PC-3 (cell line): ENCODE data around the gene MRPL48. TPM values are rescaled to one million over a fixed set of nuclear protein-coding genes. Genes with fewer than 3 reads are reported as not detected.

Source experiments
- ATAC-seq: fragments of 200-7000 bp; cut with Tn5 transposase; 2 replicates; pipeline ENCODE4 v1.9.1; 2020; ENCODE audit warnings: mild to moderate bottlenecking, moderate library complexity
- BruUV-seq: library from RNA; stranded (reverse); fragments of 400-500 nt; replicated peaks from 2 replicates; lab custom pipeline; 2021; lab: Mats Ljungman, UMichigan
- CTCF ChIA-PET: fragments of 300-600 bp; sonication (Branson Sonifier 250); formaldehyde crosslinking; loops from one replicate; lab custom pipeline; 2022; ENCODE audit warnings: antibody characterized with exemption; lab: Charles Lee
- POLR2A ChIA-PET: fragments of 300-600 bp; sonication (Branson Sonifier 250); formaldehyde crosslinking; loops from one replicate; lab custom pipeline; 2022; ENCODE audit warnings: antibody characterized with exemption; ENCODE audit not compliant: unreplicated experiment; lab: Charles Lee
- DNase-seq: peaks from one replicate; pipeline ENCODE4 v3.0.0-alpha.2; 2015
- H2AFZ ChIP-seq: fragments of 300-600 bp; sonication (generic); 2 replicates; pipeline ENCODE4 v1.6.0; 2016; ENCODE audit warnings: antibody characterized with exemption, low read length
- H3F3A ChIP-seq: fragments of 300-600 bp; sonication (generic); one replicate; pipeline ENCODE4 v1.6.0; 2017; ENCODE audit warnings: antibody characterized with exemption, low read length, control low read depth, mild to moderate bottlenecking; ENCODE audit not compliant: unreplicated experiment
- H3K27ac ChIP-seq: fragments of 300-600 bp; sonication (generic); 2 replicates; pipeline ENCODE4 v1.5.1; 2016; ENCODE audit warnings: mild to moderate bottlenecking, low read length
- H3K27me3 ChIP-seq: fragments of 300-600 bp; sonication (generic); 2 replicates; pipeline ENCODE4 v1.6.1; 2016; ENCODE audit warnings: low read length, mixed read lengths
- H3K36me3 ChIP-seq: fragments of 300-600 bp; sonication (generic); 2 replicates; pipeline ENCODE4 v1.6.1; 2016; ENCODE audit warnings: low read depth, mixed run types, low read length, mixed read lengths
- H3K4me1 ChIP-seq: fragments of 300-600 bp; sonication (generic); 2 replicates; pipeline ENCODE4 v1.5.1; 2016; ENCODE audit warnings: low read length; ENCODE audit not compliant: insufficient read depth
- H3K4me2 ChIP-seq: fragments of 300-600 bp; sonication (generic); 2 replicates; pipeline ENCODE4 v1.6.0; 2016; ENCODE audit warnings: low read length
- H3K4me3 ChIP-seq: fragments of 300-600 bp; sonication (generic); 2 replicates; pipeline ENCODE4 v1.5.1; 2016; ENCODE audit warnings: mild to moderate bottlenecking, low read length, mixed read lengths
- H3K79me2 ChIP-seq: fragments of 300-600 bp; sonication (generic); 2 replicates; pipeline ENCODE4 v1.6.1; 2017; ENCODE audit warnings: low read length, mixed read lengths
- H3K9ac ChIP-seq: fragments of 300-600 bp; sonication (generic); 2 replicates; pipeline ENCODE4 v1.6.0; 2016; ENCODE audit warnings: mild to moderate bottlenecking, low read length
- H3K9me2 ChIP-seq: fragments of 300-600 bp; sonication (generic); replicated peaks from 2 replicates; pipeline ENCODE4 v1.6.1; 2016; ENCODE audit warnings: mixed run types, low read length, mixed read lengths
- H3K9me3 ChIP-seq: fragments of 300-600 bp; sonication (generic); 2 replicates; pipeline ENCODE4 v1.6.1; 2016; ENCODE audit warnings: low read length, mixed read lengths
- H4K20me1 ChIP-seq: fragments of 300-600 bp; sonication (generic); 2 replicates; pipeline ENCODE4 v1.6.1; 2016; ENCODE audit warnings: low read length, mixed read lengths
- CTCF ChIP-seq: fragments of 300-600 bp; sonication (generic); conservative IDR thresholded peaks from 2 replicates; pipeline ENCODE4 v1.5.1; 2017; ENCODE audit warnings: antibody characterized with exemption, low read depth, mild to moderate bottlenecking, low read length
- EZH2 ChIP-seq: fragments of 300-600 bp; sonication (generic); IDR thresholded peaks from one replicate; pipeline ENCODE4 v1.6.1; 2017; ENCODE audit warnings: antibody characterized with exemption, mild to moderate bottlenecking, low read length; ENCODE audit not compliant: unreplicated experiment
- EZH2phosphoT487 ChIP-seq: fragments of 300-600 bp; sonication (generic); IDR thresholded peaks from 2 replicates; pipeline ENCODE4 v1.6.1; 2018; ENCODE audit warnings: mild to moderate bottlenecking, antibody characterized with exemption, low read length, borderline replicate concordance
- intact Hi-C: fragments of 100-400 bp; cut with micrococcal nuclease; formaldehyde crosslinking; loops from 2 replicates; pipeline ENCODE4 v1.9.0; 2023
- total RNA-seq: library from RNA; depleted of rRNA; stranded (reverse); fragments of >200 nt; gene quantifications from 2 replicates; pipeline ENCODE4 v1.2.3, GENCODE V29; 2014

The MRPL48 gene
- total RNA-seq, 1 experiment from 2014 or later, result 80.8 TPM

GRCh38 chr11:73752216-73752867, 35.3 kb upstream of the MRPL48 start:
- Histone ChIP-seq H3K4me2 (no peak overlapping the region), H3K79me2 (peaks cover 90% of the 10 kb centered on the region), H4K20me1 (peaks cover 13% of the 10 kb centered on the region; the same call in 1 of the 2 replicates), H3K27me3 (no peaks in the 10 kb centered on the region), H3K36me3 (no peaks in the 10 kb centered on the region), H2AFZ (no peak overlapping the region), H3K27ac (no peak overlapping the region), H3K9me2 (no peaks in the 10 kb centered on the region), H3K9me3 (no peaks in the 10 kb centered on the region), H3K9ac (no peak overlapping the region), H3K4me1 (no peaks in the 10 kb centered on the region), H3F3A (no peaks in the 10 kb centered on the region), H3K4me3 (no peak overlapping the region)
- ATAC-seq, result no peak
- ChIA-PET CTCF (no interaction called here), POLR2A (no interaction called here)
- no peak for DNase-seq
- no peak for TF ChIP-seq EZH2phosphoT487
- no peak for TF ChIP-seq CTCF
- TF ChIP-seq EZH2, result no peak
- intact Hi-C loops, result no loop called here
- no TSS peak for BruUV-seq

DNA sequence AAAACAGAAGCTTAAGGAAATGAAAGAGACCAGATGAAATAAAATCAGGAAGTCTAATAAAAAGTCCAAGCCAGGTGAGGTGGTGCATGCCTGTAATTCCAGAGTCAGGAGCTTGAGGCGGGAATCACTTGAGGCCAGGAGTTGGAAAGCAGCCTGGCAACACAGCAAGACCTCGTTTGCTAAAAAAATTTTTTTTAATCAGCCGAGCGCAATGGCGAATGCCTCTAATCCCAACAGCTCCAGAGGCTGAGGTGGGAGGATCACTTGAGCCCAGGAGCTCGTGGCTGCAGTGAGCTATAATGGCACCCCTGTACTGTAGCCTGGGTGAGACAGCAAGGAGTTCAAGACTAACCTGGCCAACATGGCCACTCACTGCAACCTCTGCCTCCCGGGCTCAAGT, 34.8 kb upstream of the MRPL48 start:
- Histone ChIP-seq H3F3A (no peaks in the 10 kb centered on the region), H3K9me3 (no peaks in the 10 kb centered on the region), H3K9ac (no peak overlapping the region), H3K4me2 (no peak overlapping the region), H3K9me2 (no peaks in the 10 kb centered on the region), H2AFZ (no peak overlapping the region), H3K36me3 (no peaks in the 10 kb centered on the region), H3K27ac (no peak overlapping the region), H3K79me2 (peaks cover 90% of the 10 kb centered on the region), H3K4me1 (no peaks in the 10 kb centered on the region), H3K27me3 (no peaks in the 10 kb centered on the region), H3K4me3 (no peak overlapping the region), H4K20me1 (peaks cover 17% of the 10 kb centered on the region; the same call in 1 of the 2 replicates)
- TF ChIP-seq CTCF (no peak), EZH2phosphoT487 (no peak)
- ATAC-seq (no peak), DNase-seq (no peak)
- BruUV-seq, result no TSS peak
- intact Hi-C loops, result no loop called here
- ChIA-PET CTCF (no interaction called here), POLR2A (no interaction called here)

DNA sequence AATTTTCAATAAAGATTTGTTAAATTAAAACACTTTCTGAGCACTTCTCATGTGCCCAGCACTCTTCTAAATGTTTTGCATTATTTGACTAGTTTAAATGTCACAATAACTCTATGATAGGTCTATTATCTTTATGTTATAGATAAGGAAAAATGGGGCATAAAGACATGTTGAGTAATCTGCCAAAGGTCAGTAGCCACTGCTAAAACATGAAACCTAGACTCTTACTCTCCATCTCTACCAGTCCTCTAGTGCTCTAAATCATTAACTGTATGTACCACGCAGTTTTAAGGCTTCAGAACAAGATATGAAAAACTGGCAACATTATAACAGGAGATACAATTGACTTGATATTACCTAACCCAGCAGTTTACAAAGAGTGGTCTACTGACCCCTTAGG, 33.7 kb upstream of the MRPL48 start:
- ATAC-seq, result no peak
- Histone ChIP-seq H4K20me1 (peaks cover 27% of the 10 kb centered on the region), H3K27ac (no peak overlapping the region), H3K27me3 (no peaks in the 10 kb centered on the region), H3K4me1 (peaks cover 7% of the 10 kb centered on the region), H3K9ac (no peak overlapping the region), H3K9me3 (no peaks in the 10 kb centered on the region), H3K4me3 (no peak overlapping the region), H3F3A (no peaks in the 10 kb centered on the region), H3K9me2 (no peaks in the 10 kb centered on the region), H3K36me3 (no peaks in the 10 kb centered on the region), H3K4me2 (no peak overlapping the region), H2AFZ (no peak overlapping the region), H3K79me2 (peaks cover 90% of the 10 kb centered on the region)
- intact Hi-C loops, result no loop called here
- DNase-seq, result no peak
- CTCF ChIA-PET, result no interaction called here
- no TSS peak for BruUV-seq
- no peak for TF ChIP-seq CTCF
- no peak for TF ChIP-seq EZH2phosphoT487
- no peak for TF ChIP-seq EZH2
- POLR2A ChIA-PET, result no interaction called here
